Activated CD4-positive, CD25-positive, alpha-beta regulatory T cell treated with anti-CD3 and anti-CD28 coated beads, Interleukin-2, amount 50 U/mL, for 16 hours (primary cell): ENCODE data around the gene MPZL2.
A peak's percentile ranks its signal among the peaks of the same experiment; 100 is the strongest.
"Not testable (repeated sequence)": the region's sequence is repeated elsewhere in the genome, so short reads cannot be mapped to it uniquely, and the experiment has no call there.

ENCODE experiments used
- DNase-seq: peaks from one replicate; pipeline ENCODE4 v3.0.0-alpha.2; 2020; ENCODE audit warnings: low read depth, low spot score

Gene MPZL2

DNA sequence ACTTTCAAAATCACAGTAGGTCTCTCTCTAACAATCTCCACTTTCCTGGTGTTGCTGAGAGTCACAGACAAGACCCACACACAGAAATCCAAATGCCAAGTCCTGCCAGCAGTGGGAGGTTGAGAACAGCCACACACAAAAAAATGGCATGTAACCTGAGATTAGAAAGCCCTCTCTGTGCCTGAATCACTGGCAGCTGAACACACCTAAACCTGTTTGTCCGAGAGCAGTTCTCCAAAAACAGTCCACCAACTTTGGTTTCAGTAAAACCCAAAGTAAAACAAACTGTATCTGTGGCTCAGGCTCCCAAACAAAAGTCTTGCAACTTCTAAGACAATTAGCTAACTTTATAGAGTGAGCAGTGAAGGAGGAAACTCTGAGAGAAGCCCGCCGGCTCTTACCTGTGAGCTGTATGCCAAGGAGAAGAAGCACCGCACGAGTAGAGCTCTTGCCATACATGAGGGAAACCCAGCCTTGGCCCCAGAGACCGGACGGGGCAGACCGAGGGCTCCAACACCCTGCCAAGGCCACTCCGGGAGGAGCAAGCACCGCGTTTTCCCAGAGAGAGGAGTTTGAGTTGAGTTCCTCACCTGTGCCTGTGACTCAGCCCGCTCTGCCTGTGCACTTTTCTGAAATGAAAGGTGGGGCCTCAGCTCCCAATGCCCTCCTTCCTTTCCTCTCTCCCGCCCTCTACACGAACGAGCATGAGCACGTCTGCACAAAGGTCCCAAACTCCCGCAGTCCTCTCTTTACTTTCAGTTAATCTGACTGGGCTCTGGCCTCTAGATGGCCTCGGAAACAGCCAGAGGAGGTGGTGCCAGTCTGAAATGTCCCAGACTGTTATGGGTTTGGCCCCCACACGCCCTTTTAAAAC, at the start of gene MPZL2:
Gene MPZL2, minus strand, starts transcription at position 603 of the 874 bp plus-strand sequence. Its CDS starts 144 bp downstream, at position 459.
- DNase-seq, result no peak

DNA sequence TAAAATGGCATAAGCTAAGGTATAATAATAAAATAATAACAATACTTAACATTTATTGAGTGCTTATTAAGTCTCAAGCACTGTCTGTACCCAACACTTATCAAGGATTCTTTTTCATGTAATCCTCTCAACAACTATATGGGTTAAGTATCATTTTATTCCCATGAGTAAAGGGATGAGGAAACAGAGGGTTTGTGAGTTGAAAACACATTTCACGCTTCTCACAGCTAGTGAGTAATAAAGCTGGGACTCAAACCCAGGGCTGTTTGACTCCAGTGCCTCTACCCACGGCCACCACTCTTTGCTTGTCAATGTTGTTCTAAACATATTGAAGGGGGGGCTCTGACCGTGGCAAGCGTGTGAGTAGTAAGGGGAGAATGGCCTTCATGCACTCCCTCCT, 49.1 kb upstream of the MPZL2 start:
- no peak for DNase-seq

DNA sequence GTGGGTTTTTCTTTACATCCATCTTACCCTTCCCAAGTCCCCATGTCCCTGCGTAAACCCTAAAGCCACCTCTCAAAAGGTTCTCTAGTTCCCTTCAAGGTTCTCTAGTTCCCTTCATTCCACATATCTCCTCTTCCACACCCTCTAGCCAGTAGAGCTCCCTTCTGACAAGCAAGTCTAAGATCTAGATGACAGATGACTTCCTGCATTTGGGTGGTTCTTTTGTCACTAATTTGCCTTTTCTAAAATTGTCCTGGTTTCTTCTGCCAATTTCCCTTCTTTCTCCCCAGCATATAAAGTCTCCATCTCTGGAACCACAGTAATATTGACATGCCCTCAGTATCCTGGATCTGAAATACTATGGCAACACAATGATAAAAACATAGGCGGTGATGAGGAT, 48.2 kb upstream of the MPZL2 start:
- no peak for DNase-seq

DNA sequence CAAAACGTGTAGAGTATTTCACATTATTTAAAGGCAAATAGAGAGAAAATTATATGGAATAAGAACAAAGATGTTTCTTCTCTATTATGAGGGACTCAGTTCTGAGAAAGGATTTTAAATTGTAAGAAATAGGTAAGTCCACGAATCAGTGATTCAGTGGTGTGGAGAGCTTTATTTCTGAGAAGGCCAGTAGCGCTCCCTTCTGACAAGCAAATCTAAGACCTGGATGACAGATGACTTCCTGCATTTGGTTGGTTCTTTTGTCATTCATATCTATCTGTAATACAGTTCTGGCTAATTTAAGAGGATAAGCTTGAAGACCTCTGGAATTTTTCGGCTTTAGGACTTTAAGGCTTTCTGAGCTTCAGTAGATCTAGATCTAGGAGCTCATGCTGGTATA, 47.4 kb upstream of the MPZL2 start:
- no peak for DNase-seq

DNA sequence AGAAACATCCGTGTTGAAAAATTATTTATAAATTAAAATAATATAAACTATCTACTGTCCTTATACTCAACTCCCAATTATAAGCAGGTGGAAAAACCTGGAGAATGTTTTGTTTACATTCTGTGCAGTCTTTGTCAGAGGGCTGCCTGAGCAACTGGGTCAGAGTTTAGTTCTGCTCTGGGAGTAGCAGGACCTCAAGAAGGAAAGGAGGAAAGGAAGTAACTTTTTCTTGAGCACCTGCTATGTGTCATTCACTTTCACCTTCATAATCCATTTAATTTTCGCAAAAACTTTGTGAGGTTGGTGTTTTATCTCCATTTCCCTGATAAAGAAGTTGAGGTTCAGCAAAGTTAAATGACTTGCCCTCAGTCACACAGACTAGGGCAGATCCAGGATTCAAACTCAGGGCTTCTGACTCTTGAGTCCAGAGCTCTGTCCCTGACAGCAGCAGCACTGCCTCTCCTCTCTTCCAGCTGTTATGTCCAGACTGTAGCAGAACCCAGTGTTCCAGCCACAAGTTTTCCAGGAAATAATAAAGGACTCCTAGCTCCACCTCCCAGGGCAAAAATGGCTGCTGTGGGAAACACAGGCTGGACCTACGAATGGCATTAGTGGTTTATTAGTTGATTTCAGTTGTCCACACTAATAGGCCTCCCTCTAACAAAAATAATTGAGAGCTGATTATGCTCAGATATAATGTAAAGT, 46.8 kb upstream of the MPZL2 start:
- no peak for DNase-seq

DNA sequence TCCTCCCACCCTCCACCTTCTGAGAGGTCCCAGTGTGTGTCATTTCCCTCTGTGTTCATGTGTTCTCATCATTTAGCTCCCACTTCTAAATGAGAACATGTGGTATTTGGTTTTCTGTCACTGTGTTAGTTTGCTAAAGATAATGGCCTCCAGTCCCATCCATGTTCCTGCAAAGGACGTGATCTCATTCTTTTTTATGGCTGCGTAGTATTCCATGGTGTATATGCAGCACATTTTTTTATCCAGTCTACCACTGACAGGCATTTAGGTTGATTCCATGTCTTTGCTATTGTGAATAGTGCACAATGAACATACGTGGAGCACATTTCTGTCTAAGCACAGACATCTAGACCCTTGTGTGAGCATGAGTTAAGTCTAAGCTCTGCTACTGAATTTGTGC, 46.2 kb upstream of the MPZL2 start:
- DNase-seq, result no peak

DNA sequence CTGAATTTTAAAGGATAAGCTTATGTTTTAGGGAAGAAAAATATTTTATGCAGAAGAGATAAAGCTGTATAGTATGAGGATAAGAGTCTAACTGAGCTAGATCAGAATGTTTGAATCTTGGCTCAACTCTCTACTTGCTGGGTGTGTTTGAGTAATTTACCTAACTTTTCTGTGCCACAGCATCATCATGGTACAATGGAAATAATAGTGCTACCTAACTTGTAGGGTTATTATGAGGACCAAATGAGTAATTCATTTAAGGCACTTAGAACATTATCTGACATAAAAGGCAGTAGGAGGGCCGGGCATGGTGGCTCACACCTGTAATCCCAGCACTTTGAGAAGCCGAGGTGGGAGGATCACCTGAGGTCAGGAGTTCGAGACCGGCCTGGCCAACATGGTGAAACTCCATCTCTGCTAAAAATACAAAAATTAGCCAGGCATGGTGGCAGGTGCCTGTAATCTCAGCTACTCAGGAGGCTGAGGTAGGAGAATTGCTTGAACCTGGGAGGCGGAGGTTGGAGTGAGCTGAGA, 45.0 kb upstream of the MPZL2 start:
- DNase-seq, result not testable (repeated sequence)

DNA sequence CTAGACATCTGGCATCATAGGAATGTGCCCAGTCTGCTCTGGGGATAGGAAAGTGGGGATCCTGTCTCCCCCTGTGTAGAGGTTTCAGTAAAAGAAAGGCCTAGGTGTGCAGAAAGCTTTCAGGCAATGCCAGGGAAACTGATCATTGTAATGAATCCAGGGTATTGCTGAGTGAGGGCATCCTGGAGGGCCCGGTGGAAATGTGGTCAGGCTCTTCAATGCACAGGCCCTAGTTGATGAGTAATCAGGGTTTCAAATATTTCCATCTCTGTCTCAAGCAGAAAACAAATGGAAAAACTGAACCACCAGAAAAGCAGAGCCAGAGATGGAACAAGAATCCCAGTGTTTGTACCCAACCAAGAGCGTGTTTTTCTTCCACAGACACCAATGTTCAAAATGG, 42.5 kb upstream of the MPZL2 start:
- no peak for DNase-seq

DNA sequence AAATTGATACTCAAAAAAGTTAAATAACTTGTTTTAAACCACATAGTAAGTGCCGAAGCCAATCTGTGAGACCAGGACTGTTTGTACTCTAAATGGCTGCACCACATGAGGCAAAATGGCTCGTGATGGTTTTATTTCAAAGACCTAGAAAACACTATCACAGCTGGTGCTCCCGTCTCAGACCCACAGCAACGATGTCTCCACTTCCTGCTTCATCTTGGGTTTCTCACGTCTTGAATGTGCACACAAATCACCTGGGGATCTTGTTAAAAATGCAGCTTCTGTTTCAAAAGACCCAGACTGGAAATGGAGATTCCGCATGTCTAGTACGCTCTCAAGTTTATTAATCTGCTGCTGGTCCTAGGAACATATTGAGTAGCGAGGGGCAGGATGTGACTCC, 41.6 kb upstream of the MPZL2 start:
- DNase-seq, result no peak

DNA sequence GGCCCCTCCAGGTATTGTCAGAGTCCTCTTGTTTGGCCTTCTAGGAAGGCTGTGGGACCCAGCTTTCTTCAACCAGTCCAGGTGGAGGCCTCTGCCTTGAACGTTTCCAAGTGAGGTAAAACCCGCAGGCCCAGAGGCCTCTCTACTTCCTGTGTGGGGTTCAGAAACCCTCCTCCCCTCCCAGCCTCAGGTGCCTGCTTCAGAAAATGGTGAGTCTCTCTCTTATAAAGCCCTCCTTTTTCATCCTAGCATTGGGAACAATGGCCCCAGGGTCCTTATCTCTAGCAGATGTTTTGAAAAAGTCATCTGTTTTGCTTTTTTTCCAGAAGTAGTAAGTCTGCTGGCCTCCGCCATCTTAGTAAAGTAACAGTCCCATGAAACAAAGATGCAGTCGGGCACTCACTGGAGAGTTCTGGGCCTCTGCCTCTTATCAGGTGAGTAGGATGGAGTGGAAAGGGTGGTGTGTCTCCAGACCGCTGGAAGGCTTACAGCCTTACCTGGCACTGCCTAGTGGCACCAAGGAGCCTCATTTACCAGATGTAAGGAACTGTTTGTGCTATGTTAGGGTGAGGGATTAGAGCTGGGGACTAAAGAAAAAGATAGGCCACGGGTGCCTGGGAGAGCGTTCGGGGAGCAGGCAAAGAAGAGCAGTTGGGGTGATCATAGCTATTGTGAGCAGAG, 40.6 kb upstream of the MPZL2 start, which contains the start of gene CD3E:
Gene CD3E, plus strand, starts transcription at position 163 of the 681 bp plus-strand sequence. Its CDS starts 223 bp downstream, at position 386.
- DNase-seq, result peak; percentile 40

DNA sequence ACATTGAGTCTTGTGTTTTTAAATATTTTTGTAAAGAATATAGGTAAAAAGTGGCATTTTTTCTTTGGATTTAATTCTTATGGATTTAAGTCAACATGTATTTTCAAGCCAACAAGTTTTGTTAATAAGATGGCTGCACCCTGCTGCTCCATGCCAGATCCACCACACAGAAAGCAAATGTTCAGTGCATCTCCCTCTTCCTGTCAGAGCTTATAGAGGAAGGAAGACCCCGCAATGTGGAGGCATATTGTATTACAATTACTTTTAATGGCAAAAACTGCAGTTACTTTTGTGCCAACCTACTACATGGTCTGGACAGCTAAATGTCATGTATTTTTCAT, 40.1 kb upstream of the MPZL2 start:
- no peak for DNase-seq

DNA sequence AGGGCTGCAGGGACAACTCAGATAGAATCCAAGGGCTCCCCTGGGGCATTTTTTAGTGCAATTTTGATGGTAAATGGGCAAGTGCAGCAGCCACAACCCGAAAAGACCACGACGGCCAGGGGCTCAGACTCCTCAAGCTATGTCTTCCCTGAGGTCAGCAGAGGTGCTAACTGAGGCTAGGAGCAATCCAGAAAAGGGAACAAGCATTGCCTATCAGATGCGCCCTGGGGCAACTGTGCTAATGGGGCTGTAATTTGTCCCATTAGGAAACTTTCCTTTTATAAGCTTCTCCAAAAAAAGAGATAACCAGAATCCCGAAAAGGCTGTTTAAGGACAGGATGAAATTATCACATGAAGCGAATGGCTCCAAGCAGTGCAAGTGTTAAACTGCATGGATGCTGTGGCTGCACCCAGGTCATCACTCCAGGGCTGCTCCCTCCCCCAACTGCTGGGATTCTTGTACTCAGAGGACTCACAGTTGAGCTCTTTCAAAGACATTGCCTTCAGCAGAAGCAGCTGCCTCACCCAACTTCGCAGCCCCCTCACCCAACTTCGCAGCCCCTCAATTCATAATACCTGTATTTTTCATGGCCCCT, 37.6 kb upstream of the MPZL2 start:
- no peak for DNase-seq

DNA sequence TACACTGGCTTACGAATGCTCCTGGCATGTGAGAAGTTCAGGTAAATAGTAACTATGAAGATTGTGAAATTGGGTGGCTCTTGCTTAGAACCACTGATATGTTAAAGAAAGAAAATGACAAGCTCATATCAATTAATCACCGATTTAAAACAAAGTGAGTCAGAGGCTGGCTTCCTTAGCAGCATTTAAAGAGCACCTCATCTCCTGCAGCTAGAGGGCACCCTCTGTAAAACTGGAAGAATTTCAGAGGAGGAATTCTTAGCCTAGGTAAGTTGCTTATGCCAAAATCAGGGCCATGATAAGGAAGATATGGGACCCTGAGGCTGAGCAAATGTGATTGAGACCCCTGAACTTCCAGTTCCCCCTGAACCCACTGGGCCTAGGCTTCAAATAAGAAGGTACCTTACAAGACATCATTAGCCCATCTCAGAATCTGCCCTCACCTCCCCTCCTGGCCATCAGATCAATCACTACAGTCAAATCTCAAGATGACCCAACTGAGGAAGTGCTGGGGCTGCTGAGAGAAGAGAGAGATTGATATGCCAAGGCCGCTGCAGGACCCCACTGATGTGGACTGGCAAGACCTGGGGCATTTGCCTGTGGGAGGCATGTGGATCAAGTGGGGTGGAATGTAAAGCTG, 31.8 kb upstream of the MPZL2 start:
- no peak for DNase-seq

DNA sequence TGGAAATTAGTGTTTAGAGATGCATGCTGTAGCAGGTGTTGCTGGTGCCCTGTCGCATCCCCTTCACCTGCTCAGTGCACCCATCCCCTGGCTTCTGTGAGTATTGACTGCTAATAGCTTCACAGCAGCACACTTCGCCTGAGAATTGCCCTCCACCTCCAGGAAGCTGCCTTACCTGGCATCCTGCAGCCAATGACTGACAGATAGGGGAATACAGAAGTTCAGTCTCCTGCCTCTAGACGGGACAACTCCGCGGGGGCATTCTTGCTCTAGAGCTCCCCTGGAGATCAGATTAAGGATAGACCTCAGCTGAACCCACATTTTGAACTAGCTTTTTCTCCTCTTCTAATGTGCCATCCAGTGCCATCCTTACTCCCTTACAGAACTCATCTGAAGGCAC, 31.1 kb upstream of the MPZL2 start:
- DNase-seq, result no peak

DNA sequence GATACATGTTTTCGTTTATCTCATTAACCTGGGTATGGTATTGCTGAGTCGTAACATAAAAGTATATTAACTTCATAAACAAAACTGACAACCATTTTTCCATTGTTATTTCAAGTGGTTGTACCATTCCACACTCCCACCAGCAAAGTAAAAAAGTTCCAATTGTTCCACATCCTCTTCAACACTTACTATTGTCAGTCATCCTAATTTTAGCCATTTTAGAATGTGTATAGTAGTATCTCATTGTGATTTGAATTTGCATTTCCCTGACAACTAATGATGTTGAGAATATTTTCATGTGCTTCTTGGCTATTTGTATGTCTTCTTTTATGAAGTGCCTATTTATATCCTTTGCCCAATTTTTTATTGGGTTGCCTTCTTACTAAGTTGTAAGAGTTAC, 30.0 kb upstream of the MPZL2 start:
- DNase-seq, result no peak

DNA sequence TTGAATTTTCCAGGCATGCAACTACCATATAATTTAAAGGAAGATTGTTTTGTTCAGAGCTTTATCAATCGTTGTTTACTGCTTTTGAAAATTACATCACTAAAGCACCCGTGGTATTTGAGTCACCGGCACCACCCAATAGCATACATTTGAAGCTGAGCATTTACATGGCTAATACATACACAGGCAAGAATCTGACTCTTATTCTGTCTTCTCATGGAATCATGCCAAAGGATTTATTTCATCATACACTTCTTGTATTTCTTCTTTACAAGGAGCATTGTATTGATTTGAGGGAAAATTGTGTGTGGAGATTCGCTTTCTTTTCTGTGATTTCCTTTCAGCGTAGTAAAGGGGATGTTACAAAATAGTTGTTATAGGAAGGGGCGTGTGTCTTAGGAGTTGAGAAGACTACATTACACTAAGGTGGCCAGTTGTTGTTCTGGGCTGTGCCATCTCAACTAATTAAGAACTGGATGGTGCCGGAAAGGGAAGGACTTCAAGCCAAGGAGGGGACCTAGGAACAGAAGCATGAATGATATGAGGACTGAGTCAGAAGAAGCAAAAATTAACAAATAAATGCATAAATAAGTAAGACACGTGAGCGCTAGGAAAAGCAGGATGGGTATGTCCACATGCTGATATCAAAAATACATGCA, 27.5 kb upstream of the MPZL2 start:
- no peak for DNase-seq

DNA sequence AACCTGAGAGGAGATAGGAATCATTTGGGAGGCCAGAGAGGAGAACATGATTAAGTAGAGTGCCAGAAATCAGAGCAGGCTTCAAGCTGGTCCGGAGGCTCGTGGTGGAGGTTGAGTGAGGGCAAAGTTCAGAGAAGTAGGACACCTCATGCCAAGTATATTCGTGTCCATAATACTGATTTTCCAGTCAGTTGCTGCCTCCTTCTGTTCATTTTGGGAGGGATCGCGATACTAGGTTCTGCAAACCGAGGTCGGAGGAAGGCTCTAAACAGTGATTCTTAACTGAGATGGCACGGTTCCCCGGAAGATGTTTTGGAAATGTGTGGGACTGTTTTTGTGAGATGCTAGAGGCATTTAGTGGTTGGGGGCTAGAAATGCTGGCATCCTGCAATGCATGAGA, 26.8 kb upstream of the MPZL2 start:
- DNase-seq, result no peak

DNA sequence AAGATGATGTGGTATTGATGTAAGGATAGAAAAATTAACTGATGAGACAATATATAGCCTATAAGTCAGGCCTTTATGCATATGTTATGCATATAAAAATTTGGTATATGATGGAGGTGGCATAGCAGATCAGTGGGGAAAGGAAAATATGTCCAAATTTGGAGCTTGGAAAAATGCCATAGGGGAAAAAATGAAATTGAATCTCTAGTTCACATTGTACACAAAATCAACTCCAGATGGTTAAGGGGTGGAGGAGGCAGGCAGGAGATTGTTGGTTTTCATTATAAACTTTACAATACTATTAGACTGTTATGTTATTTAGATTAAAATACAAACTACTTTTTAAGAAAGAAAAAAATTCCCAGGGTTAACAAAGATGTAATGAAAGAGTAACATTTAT, 25.3 kb upstream of the MPZL2 start:
- no peak for DNase-seq

DNA sequence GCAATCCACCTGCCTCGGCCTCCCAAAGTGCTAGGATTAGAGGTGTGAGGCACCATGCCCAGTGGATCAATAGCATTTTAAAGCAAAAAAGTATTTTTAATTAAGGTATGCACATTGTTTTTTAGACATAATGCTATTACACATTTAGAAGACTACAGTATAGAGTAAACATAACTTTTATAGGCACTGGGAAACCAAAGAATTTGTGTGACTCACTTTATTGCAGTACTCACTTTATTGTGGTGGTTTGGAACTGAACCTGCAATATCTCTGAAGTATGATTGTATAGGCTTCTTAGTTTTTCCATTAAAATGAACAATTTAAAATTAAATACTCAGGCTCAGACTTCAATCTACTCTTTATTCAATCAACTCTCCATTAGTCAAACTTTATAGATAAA, 22.9 kb upstream of the MPZL2 start:
- no peak for DNase-seq

DNA sequence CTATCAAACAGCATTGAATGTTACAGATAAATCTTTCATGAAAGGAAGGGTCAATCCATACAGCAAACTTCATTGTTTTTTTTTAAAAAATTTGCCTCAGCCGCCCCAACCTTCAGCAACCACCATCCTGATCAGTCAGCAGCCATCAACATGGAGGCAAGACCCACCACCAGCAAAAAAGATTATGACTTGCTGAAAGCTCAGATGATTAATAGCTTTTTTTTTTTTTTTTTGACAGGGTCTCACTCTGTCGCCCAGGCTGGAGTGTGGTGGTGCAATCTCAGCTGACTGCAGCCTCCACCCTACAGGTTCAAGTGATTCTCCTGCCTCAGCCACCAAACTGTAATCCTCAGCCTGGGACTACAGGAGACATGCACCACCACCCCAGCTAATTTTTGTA, 22.4 kb upstream of the MPZL2 start:
- DNase-seq, result no peak
